ENCODE measurements around the gene PDGFRA.

Gene PDGFRA

DNA sequence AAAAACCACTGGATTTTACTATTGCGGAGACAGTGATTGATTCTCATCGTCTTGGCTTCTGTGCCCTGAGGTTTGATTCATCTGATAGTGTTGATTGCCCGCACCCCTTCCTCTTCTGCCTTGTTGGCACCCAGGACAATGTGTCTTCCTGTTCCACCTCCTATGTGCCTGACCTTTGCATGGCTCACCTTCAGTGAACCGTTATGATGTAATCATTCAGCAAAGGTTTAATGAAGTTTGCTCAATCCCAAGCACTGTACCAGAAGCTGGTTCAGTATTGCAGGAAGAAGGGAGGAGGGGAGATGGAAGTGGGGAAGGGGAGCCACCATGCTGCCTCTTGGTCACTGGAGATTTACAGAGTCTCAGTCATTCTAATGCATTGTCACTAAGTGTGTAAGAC is 36.3 kb downstream of the PDGFRA start:
- Histone ChIP-seq H3K4me3 (no peak overlapping the region), H3K36me3 (no peaks in the 10 kb centered on the region), H3K9me3 (replicated peaks in 1 of 11) (no peaks in the 10 kb centered on the region), H3K9ac (no peak overlapping the region), H3K27ac (no peak overlapping the region), H3K4me1 (peaks cover 0 to 7% (median 0%) of the 10 kb centered on the region in 10 experiments; a peak in 3 of 20 replicates), H3K4me2 (no peak overlapping the region), H3K27me3 (no peaks in the 10 kb centered on the region), H4K20me1 (no peaks in the 10 kb centered on the region)
- 0 out of 22 replicates have a peak, but pooled peaks of 1 of the 11 experiments have one; percentile 19 for TF ChIP-seq Cebpa-rat (IDR thresholded peaks at IDR 0.05)

DNA sequence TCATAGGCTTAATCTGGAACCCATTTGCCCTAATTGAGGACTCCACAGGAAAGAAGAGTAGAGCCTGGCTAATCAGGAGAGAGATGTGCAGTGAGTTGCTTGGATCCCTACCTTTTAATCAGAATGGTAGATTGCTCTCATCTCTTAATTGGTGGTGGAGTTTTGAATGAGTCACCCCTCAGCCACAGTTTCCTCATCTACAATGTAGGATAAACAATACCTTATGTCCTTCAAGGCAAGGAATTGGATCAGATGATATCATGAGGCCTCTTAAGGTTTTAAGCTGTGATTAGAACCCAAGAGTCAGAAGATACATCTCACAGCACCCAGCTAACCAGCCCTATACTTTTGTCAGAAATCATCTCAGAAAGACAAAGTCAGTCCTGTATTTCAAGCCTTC is 39.1 kb downstream of the PDGFRA start:
- no peak overlapping the region for H3K4me3 ChIP-seq
- H3K36me3 ChIP-seq: no peaks in the 10 kb centered on the region
- peaks cover 0 to 7% (median 0%) of the 10 kb centered on the region in 10 experiments; a peak in 3 of 20 replicates for H3K4me1 ChIP-seq

DNA sequence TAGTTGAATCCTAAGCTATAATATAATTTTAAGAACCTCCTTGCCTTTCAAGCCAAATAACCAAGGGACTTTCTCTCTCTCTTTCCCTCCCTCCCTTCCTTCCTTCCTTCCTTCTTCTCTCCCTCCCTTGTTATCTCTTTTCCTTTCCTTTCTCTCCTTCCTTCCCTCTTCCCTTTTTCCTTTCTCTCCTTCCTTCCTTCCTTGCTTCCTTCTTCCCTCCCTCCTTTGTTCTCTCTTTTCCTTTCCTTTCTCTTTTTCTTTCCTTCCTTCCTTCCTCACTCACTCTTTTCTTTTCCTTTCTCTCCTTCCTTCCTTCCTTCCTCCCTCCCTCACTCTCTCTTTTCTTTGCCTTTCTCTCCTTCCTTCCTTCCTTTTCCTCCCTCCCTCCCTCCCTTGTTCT is 42.4 kb downstream of the PDGFRA start:
- Histone ChIP-seq H3K4me1 (peaks cover 0 to 2% (median 0%) of the 10 kb centered on the region in 10 experiments; a peak in 4 of 20 replicates), H3K9me3 (replicated peaks in 1 of 11) (no peaks in the 10 kb centered on the region; a peak in 1 of 22 replicates), H3K27me3 (no peaks in the 10 kb centered on the region), H3K4me3 (no peak overlapping the region), H3K4me2 (no peak overlapping the region), H4K20me1 (no peaks in the 10 kb centered on the region), H3K36me3 (no peaks in the 10 kb centered on the region), H3K9ac (no peak overlapping the region), H3K27ac (no peak overlapping the region)
- TF ChIP-seq Cebpa-rat (IDR thresholded peaks at IDR 0.05): no peak

More for the DNA sequence above, 39.1 kb downstream of the PDGFRA start:
- Histone ChIP-seq H3K27ac (no peak overlapping the region), H4K20me1 (no peaks in the 10 kb centered on the region), H3K4me2 (no peak overlapping the region), H3K9ac (no peak overlapping the region), H3K27me3 (no peaks in the 10 kb centered on the region), H3K9me3 (replicated peaks in 1 of 11) (no peaks in the 10 kb centered on the region)
- no peak for TF ChIP-seq Cebpa-rat (IDR thresholded peaks at IDR 0.05)

DNA sequence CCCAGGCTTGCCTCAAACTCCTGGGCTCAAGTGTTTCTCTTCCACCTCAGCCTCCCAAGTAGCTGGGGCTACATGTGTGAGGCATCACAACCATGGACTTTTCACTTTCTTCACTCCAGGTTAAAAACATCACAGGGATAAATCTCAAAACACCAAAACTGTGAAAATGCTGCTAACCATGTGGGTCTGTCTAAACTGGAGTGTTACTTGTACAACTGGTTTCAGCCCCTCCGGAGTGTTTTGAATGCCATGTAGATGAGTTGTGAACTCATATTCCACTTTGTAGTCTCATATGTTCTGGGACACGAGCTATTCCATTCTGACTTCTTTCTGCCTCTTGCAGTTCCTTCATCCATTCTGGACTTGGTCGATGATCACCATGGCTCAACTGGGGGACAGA is 43.0 kb downstream of the PDGFRA start:
- H3K36me3 ChIP-seq: no peaks in the 10 kb centered on the region
- no peaks in the 10 kb centered on the region for H3K27me3 ChIP-seq
- H3K4me2 ChIP-seq: no peak overlapping the region

DNA sequence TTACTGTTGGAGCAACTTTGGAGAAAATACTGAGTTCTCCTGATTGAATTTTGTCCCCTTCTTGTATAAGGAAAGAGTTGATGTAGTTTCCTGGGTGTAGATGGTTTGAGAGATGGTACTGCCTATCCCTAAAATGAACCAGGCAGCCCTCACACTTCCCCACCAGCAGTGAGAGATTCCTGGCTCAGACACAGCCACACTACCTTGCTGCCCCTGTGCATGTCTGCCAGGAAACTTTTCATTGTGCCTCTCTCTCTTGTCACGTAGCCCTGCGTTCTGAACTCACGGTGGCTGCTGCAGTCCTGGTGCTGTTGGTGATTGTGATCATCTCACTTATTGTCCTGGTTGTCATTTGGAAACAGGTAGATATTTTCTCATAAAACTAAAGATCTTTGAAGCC is 45.2 kb downstream of the PDGFRA start:
- Histone ChIP-seq H3K4me3 (no peak overlapping the region), H3K27me3 (no peaks in the 10 kb centered on the region), H4K20me1 (no peaks in the 10 kb centered on the region), H3K4me2 (no peak overlapping the region), H3K36me3 (no peaks in the 10 kb centered on the region), H3K27ac (no peak overlapping the region), H3K4me1 (peaks cover 0 to 22% (median 0%) of the 10 kb centered on the region in 10 experiments; a peak in 6 of 20 replicates), H3K9ac (no peak overlapping the region), H3K9me3 (replicated peaks in 1 of 11) (no peaks in the 10 kb centered on the region; a peak in 1 of 22 replicates)
- TF ChIP-seq Cebpa-rat (IDR thresholded peaks at IDR 0.05): no peak

More for the DNA sequence above, 43.0 kb downstream of the PDGFRA start:
- H3K27ac ChIP-seq: no peak overlapping the region
- no peaks in the 10 kb centered on the region; a peak in 1 of 22 replicates for H3K9me3 ChIP-seq (replicated peaks in 1 of 11)
- H3K4me1 ChIP-seq: peaks cover 0 to 8% (median 0%) of the 10 kb centered on the region in 10 experiments; a peak in 6 of 20 replicates
- no peak overlapping the region for H3K9ac ChIP-seq
- no peak overlapping the region for H3K4me3 ChIP-seq
- no peaks in the 10 kb centered on the region for H4K20me1 ChIP-seq
- TF ChIP-seq Cebpa-rat (IDR thresholded peaks at IDR 0.05): no peak

DNA sequence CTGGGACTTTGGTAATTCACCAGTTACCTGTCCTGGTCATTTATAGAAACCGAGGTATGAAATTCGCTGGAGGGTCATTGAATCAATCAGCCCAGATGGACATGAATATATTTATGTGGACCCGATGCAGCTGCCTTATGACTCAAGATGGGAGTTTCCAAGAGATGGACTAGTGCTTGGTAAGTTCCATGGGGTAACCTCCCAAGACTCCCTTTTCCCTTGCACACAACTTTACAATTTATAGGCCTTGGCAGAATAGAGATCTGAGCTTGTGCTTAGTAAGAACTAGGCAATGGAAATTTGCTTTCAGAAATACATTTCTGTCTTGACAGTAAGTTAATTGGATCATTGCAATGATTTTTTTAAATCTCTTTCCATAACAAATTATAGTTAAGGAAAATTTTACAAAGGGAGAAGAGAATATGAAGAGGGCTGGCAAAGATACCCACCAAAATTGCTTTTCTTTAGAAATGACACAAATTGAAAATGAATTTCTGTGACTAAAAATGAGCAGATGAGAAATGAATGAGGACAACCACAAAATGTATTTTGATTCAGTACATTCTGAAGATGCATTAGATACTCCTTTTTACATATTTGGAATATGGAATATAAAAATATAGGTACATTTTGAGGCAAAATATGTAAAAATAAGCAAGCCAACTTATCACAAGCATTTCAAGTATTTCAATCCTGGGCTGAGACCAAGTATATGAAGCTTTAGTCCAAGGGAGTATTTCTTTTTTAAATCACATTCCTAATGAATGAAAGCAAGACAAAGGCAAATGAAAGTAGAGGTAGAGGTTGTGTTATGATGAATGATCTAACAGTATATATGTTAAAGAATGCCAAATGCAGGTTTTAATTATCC is 45.9 kb downstream of the PDGFRA start:
- H3K27ac ChIP-seq: no peak overlapping the region
- H3K9me3 ChIP-seq (replicated peaks in 1 of 11): no peaks in the 10 kb centered on the region; a peak in 1 of 22 replicates
- TF ChIP-seq Cebpa-rat (IDR thresholded peaks at IDR 0.05): no peak
- no peak overlapping the region for H3K9ac ChIP-seq
- no peaks in the 10 kb centered on the region for H3K36me3 ChIP-seq
- H3K4me3 ChIP-seq: no peak overlapping the region
- H3K27me3 ChIP-seq: no peaks in the 10 kb centered on the region
- H3K4me1 ChIP-seq: peaks cover 0 to 22% (median 0%) of the 10 kb centered on the region in 10 experiments; a peak in 6 of 20 replicates
- no peaks in the 10 kb centered on the region for H4K20me1 ChIP-seq
- H3K4me2 ChIP-seq: no peak overlapping the region

DNA sequence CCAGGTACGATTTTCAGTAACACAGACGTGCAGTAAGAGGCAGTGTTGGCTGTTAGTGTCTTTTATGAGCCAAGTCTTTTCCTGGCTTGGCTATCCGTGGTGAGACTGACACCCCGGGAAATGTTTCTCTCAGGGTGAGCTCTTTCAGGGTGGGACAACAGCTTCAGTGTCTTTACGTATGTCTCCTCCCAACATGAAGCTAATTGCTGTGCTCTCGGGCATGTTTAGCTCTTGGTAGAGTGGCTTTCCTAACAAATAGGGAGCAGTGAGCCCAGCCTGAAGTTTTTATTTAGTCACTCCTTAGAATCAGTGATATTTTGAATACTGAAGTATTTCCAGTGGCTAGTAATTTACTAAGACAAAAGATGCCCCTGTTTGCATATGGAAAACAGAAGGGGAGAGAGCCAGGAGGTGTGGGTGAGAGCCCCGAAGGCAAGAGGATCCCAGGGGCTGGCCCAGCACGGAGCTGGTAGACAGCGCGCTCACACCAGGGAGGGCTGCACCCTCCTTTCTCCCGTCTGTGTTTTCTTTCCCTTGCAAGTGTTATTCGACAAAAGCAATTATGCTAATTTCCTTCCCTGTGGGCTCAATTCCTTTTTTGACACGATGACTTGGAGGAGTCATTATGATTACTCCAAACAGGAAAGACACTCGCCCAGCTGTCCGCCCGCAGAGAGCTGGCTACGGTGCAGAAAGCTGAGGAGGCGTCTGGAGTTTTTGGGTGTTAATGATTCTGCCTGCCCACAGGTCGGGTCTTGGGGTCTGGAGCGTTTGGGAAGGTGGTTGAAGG is 47.7 kb downstream of the PDGFRA start:
- Histone ChIP-seq H3K4me1 (peaks cover 0 to 32% (median 0%) of the 10 kb centered on the region in 10 experiments; a peak in 6 of 20 replicates), H3K4me2 (peak overlapping the region in 3 of 11 experiments; percentile 60 to 71 (median 63); a peak in 6 of 22 replicates), H3K36me3 (no peaks in the 10 kb centered on the region), H3K27ac (peak overlapping the region in 1 of 11 experiments; percentile 8; a peak in 2 of 22 replicates), H3K9me3 (replicated peaks in 1 of 11) (no peaks in the 10 kb centered on the region; a peak in 2 of 22 replicates), H3K9ac (no peak overlapping the region; a peak in 1 of 22 replicates), H3K27me3 (no peaks in the 10 kb centered on the region), H4K20me1 (no peaks in the 10 kb centered on the region), H3K4me3 (no peak overlapping the region)
- TF ChIP-seq Cebpa-rat (IDR thresholded peaks at IDR 0.05): no peak

DNA sequence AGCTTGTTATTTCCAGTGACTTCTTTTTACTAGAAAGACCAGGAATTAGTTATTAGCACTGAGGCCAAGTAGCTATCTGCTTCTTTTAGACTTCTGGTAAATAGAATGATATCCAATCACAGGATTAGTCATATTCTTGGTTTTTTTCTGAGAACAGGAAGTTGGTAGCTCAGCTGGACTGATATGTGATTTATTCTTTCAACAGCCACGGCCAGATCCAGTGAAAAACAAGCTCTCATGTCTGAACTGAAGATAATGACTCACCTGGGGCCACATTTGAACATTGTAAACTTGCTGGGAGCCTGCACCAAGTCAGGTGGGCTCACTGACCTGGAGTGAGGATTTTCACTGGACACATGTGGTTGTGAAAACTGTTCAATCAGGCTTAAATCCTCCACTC is 48.6 kb downstream of the PDGFRA start:
- H3K9me3 ChIP-seq (replicated peaks in 1 of 11): peaks cover 1 to 8% (median 6%) of the 10 kb centered on the region in 11 experiments; a peak in 20 of 22 replicates
- no peaks in the 10 kb centered on the region for H4K20me1 ChIP-seq
- no peak overlapping the region for H3K4me3 ChIP-seq
- H3K4me1 ChIP-seq: peaks cover 0 to 34% (median 0%) of the 10 kb centered on the region in 10 experiments; a peak in 6 of 20 replicates
- H3K36me3 ChIP-seq: no peaks in the 10 kb centered on the region
- H3K4me2 ChIP-seq: peak overlapping the region in 3 of 11 experiments; percentile 60 to 71 (median 63); a peak in 6 of 22 replicates
- H3K9ac ChIP-seq: no peak overlapping the region; a peak in 1 of 22 replicates
- H3K27ac ChIP-seq: peak overlapping the region in 1 of 11 experiments; percentile 8; a peak in 2 of 22 replicates
- H3K27me3 ChIP-seq: no peaks in the 10 kb centered on the region
- TF ChIP-seq Cebpa-rat (IDR thresholded peaks at IDR 0.05): no peak

DNA sequence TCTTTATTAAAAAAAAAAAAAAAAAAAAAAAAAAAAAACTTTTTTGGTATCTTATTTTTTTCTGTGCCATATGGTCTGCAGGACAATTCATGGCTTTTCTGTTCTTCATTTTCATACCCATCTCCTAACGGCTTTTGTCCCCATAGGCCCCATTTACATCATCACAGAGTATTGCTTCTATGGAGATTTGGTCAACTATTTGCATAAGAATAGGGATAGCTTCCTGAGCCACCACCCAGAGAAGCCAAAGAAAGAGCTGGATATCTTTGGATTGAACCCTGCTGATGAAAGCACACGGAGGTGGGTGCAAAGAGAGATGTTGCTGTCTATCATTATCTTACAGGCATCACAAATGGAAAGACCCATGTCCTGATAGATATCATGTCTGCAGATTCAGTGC is 49.1 kb downstream of the PDGFRA start:
- no peak overlapping the region for H3K4me3 ChIP-seq
- H3K9ac ChIP-seq: no peak overlapping the region
- H3K27me3 ChIP-seq: no peaks in the 10 kb centered on the region
- no peaks in the 10 kb centered on the region for H4K20me1 ChIP-seq
- peak overlapping the region in 3 of 11 experiments; percentile 60 to 71 (median 63); a peak in 4 of 22 replicates for H3K4me2 ChIP-seq
- no peak overlapping the region for H3K27ac ChIP-seq
- H3K9me3 ChIP-seq (replicated peaks in 1 of 11): peaks cover 7 to 13% (median 11%) of the 10 kb centered on the region in 11 experiments
- H3K36me3 ChIP-seq: no peaks in the 10 kb centered on the region
- peaks cover 0 to 34% (median 0%) of the 10 kb centered on the region in 10 experiments; a peak in 6 of 20 replicates for H3K4me1 ChIP-seq
- no peak for TF ChIP-seq Cebpa-rat (IDR thresholded peaks at IDR 0.05)

Measured in BLaER1 treated with 17β-estradiol and CSF1 and Interleukin-3, amounts not matched to agents 10 nM and 100 nM (cell line).